Measurements from ENCODE around the gene ADRM1.

ADRM1 gene

GRCh38 chr20:62326959-62327725, 24.3 kb downstream of the ADRM1 start:
- DNase-seq, result no peak

- no peak for DNase-seq
Measured at GRCh38 chr20:62327726-62328495, 25.1 kb downstream of the ADRM1 start.

GRCh38 chr20:62328684-62329388, 26.0 kb downstream of the ADRM1 start:
- DNase-seq, result no peak

GRCh38 chr20:62329389-62330377, 26.9 kb downstream of the ADRM1 start:
- no peak for DNase-seq

GRCh38 chr20:62330576-62331317, 27.9 kb downstream of the ADRM1 start:
- DNase-seq, result no peak

GRCh38 chr20:62331347-62331746, 28.6 kb downstream of the ADRM1 start:
- no peak for DNase-seq

- no peak for DNase-seq
Measured at GRCh38 chr20:62332421-62332820, 29.6 kb downstream of the ADRM1 start.

- no peak for DNase-seq
Measured at GRCh38 chr20:62332989-62333819, 30.4 kb downstream of the ADRM1 start.

- DNase-seq, result no peak
Measured at GRCh38 chr20:62333820-62334595, 31.2 kb downstream of the ADRM1 start.

GRCh38 chr20:62334881-62335280, 32.1 kb downstream of the ADRM1 start:
- DNase-seq, result no peak

GRCh38 chr20:62335532-62335931, 32.7 kb downstream of the ADRM1 start:
- no peak for DNase-seq

GRCh38 chr20:62336329-62336728, 33.5 kb downstream of the ADRM1 start:
- no peak for DNase-seq

- DNase-seq, result no peak
Measured at GRCh38 chr20:62336775-62337557, 34.2 kb downstream of the ADRM1 start.

GRCh38 chr20:62337558-62338293, 34.9 kb downstream of the ADRM1 start:
- no peak for DNase-seq

- DNase-seq, result no peak
Measured at GRCh38 chr20:62338294-62338620, 35.5 kb downstream of the ADRM1 start.

- DNase-seq, result no peak
Measured at GRCh38 chr20:62339647-62340062, 36.9 kb downstream of the ADRM1 start.

GRCh38 chr20:62342910-62343309, 40.1 kb downstream of the ADRM1 start:
- DNase-seq, result peak; percentile 38

- DNase-seq, result no peak
Measured at GRCh38 chr20:62344092-62344491, 41.3 kb downstream of the ADRM1 start.

Measured in NCI-H1436 (cell line).